ENCODE data around the gene COTL1. TPM values are rescaled to one million over a fixed set of nuclear protein-coding genes. Genes with fewer than 3 reads are reported as not detected.
A peak's percentile ranks its signal among the peaks of the same experiment; 100 is the strongest.
"Not testable (repeated sequence)": the region's sequence is repeated elsewhere in the genome, so short reads cannot be mapped to it uniquely, and the experiment has no call there.

COTL1 gene
- total RNA-seq, 1 donor from 2014 or later: 152 TPM

- DNase-seq (ENCODE audit: low read depth in 2 of 2): no peak
Measured at GRCh38 chr16:84643674-84644073, 25.8 kb upstream of the COTL1 start.

- no peak for DNase-seq (ENCODE audit: low read depth in 2 of 2)
Measured at GRCh38 chr16:84643180-84643583, 25.3 kb upstream of the COTL1 start.

GRCh38 chr16:84641643-84642358 is 23.9 kb upstream of the COTL1 start:
- DNase-seq (ENCODE audit: low read depth in 2 of 2): no peak

- DNase-seq (ENCODE audit: low read depth in 2 of 2): no peak
Measured at GRCh38 chr16:84640145-84640544, 22.3 kb upstream of the COTL1 start.

GRCh38 chr16:84638231-84638806 is 20.4 kb upstream of the COTL1 start:
- DNase-seq (ENCODE audit: low read depth in 2 of 2): no peak

GRCh38 chr16:84637709-84638108 is 19.8 kb upstream of the COTL1 start:
- no peak for DNase-seq (ENCODE audit: low read depth in 2 of 2)

GRCh38 chr16:84635702-84636101 is 17.8 kb upstream of the COTL1 start:
- no peak for DNase-seq (ENCODE audit: low read depth in 2 of 2)

GRCh38 chr16:84633622-84634021 is 15.7 kb upstream of the COTL1 start:
- no peak for DNase-seq (ENCODE audit: low read depth in 2 of 2)

- not testable (repeated sequence) for DNase-seq (ENCODE audit: low read depth in 2 of 2)
Measured at GRCh38 chr16:84632862-84633261, 15.0 kb upstream of the COTL1 start.

GRCh38 chr16:84631886-84632285 is 14.0 kb upstream of the COTL1 start:
- DNase-seq (ENCODE audit: low read depth in 2 of 2): no peak

GRCh38 chr16:84631153-84631466 is 13.2 kb upstream of the COTL1 start:
- no peak for DNase-seq (ENCODE audit: low read depth in 2 of 2)

GRCh38 chr16:84630446-84631152 is 12.7 kb upstream of the COTL1 start:
- DNase-seq (ENCODE audit: low read depth in 2 of 2): no peak

- no peak for DNase-seq (ENCODE audit: low read depth in 2 of 2)
Measured at GRCh38 chr16:84630009-84630408, 12.1 kb upstream of the COTL1 start.

- no peak for DNase-seq (ENCODE audit: low read depth in 2 of 2)
Measured at GRCh38 chr16:84629580-84629979, 11.7 kb upstream of the COTL1 start.

- no peak for DNase-seq (ENCODE audit: low read depth in 2 of 2)
Measured at GRCh38 chr16:84628226-84628731, 10.4 kb upstream of the COTL1 start.

- DNase-seq (ENCODE audit: low read depth in 2 of 2): no peak
Measured at GRCh38 chr16:84625556-84625955, 7.7 kb upstream of the COTL1 start.

- not testable (repeated sequence) for DNase-seq (ENCODE audit: low read depth in 2 of 2)
Measured at GRCh38 chr16:84620913-84621312, 3.0 kb upstream of the COTL1 start.

GRCh38 chr16:84618581-84619460 is 943 bp upstream of the COTL1 start:
- DNase-seq (ENCODE audit: low read depth in 2 of 2): peak; percentile 33 to 82

- DNase-seq (ENCODE audit: low read depth in 2 of 2): no peak
Measured at GRCh38 chr16:84617041-84617790, 662 bp downstream of the COTL1 start.

- DNase-seq (ENCODE audit: low read depth in 2 of 2): peak in 1 of 2 donors; percentile 30
Measured at GRCh38 chr16:84616515-84616914, 1.4 kb downstream of the COTL1 start.
